Spleen (tissue), 7 donors: Measurements from ENCODE around the gene TAS1R3.
A peak's percentile ranks its signal among the peaks of the same experiment; 100 is the strongest.

ENCODE experiments used
- POLR2A ChIP-seq, 3 donors: fragments of 450-650 bp; IDR thresholded peaks; one replicate each; pipeline ENCODE4 v1.5.1; 2017; ENCODE audit warnings: antibody characterized with exemption in 3 of 3, mild to moderate bottlenecking in 1 of 3
- POLR2AphosphoS5 ChIP-seq, 3 donors: sonication (generic); formaldehyde crosslinking; IDR thresholded peaks; one replicate each; pipeline ENCODE4 v1.5.1; 2017; ENCODE audit warnings: antibody characterized with exemption in 3 of 3
- TF ChIP-seq, protein P1 (sequence below), 11 experiments: fragments of 200-600 bp in 7 of 11; fragments of 450-650 bp in 4 of 11; sonication (generic) in 4 of 11; IDR thresholded peaks in 8 of 11; conservative IDR thresholded peaks in 3 of 11; 1 replicate in 7 of 11; 2 replicates in 4 of 11; pipeline versions ENCODE4 v1.4.0 to v1.8.0; 2016 to 2021; ENCODE audit warnings: antibody characterized with exemption in 11 of 11, inconsistent platforms in 4 of 11, mild to moderate bottlenecking in 1 of 11
- donor health status: DM: no; HTN: no; CAD: no; lungs with moderate emphysema.
- donor health status: DM: no; HTN: no; CAD: no.
- donor health status: DM: no; HTN: no; CAD: no.

DNA sequence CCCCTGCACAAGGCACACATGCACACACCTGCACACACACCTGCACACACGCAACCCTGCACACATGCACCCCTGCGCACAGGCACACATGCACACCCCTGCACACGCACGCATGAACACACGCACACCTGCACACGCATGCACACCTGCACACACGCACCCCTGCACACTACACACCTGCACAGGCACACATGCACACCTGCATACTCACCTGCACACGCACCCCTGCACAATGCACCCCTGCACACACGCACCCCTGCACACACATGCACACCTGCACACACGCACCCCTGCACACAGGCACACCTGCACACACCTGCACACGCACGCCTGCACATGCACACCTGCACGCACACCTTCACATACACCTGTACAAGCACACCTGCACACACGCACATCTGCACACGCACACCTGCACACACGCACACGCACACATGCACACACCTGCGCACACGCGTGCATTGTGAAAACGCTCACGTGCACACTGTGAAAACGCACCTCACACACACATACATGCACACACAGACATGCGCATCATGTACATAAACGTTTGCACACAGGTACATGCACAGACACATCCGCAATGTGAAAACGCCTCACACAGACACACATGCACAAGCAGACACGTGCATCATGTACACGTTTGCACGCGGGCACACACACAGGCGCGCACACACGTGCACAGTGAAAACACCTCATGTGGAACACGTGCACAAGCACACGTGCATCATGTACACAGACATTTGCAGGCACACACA lies 9.9 kb downstream of the TAS1R3 start:
- TF ChIP-seq, protein P1, sequence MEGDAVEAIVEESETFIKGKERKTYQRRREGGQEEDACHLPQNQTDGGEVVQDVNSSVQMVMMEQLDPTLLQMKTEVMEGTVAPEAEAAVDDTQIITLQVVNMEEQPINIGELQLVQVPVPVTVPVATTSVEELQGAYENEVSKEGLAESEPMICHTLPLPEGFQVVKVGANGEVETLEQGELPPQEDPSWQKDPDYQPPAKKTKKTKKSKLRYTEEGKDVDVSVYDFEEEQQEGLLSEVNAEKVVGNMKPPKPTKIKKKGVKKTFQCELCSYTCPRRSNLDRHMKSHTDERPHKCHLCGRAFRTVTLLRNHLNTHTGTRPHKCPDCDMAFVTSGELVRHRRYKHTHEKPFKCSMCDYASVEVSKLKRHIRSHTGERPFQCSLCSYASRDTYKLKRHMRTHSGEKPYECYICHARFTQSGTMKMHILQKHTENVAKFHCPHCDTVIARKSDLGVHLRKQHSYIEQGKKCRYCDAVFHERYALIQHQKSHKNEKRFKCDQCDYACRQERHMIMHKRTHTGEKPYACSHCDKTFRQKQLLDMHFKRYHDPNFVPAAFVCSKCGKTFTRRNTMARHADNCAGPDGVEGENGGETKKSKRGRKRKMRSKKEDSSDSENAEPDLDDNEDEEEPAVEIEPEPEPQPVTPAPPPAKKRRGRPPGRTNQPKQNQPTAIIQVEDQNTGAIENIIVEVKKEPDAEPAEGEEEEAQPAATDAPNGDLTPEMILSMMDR (IDR thresholded peaks at IDR 0.05 in 8 of 11, conservative IDR thresholded peaks at IDR 0.05 in 3 of 11) = no peak
- TF ChIP-seq POLR2A (IDR thresholded peaks at IDR 0.05) (no peak), POLR2AphosphoS5 (IDR thresholded peaks at IDR 0.05) (peak in 1 of 3 donors; percentile 22)
